Measurements from ENCODE around the gene MISFA.
"Not testable (repeated sequence)": the region's sequence is repeated elsewhere in the genome, so short reads cannot be mapped to it uniquely, and the experiment has no call there.

Gene MISFA

GRCh38 chr11:18599739-18600230, at the start of gene MISFA:
Gene MISFA (plus strand): TSS chr11:18599789. CDS start chr11:18599929, 140 bp downstream.
- peak; percentile 72 for DNase-seq (ENCODE audit: low read depth)

GRCh38 chr11:18563090-18563730, 36.4 kb upstream of the MISFA start:
- DNase-seq (ENCODE audit: low read depth) = peak; percentile 74

GRCh38 chr11:18564149-18564548, 35.4 kb upstream of the MISFA start:
- DNase-seq (ENCODE audit: low read depth) = no peak

- no peak for DNase-seq (ENCODE audit: low read depth)
These were observed 33.2 kb upstream of the MISFA start for GRCh38 chr11:18566406-18566805.

GRCh38 chr11:18567081-18567480, 32.5 kb upstream of the MISFA start:
- DNase-seq (ENCODE audit: low read depth) = no peak

- DNase-seq (ENCODE audit: low read depth) = no peak
These were observed 24.2 kb upstream of the MISFA start for GRCh38 chr11:18575361-18575760.

GRCh38 chr11:18578975-18579598, 20.5 kb upstream of the MISFA start:
- DNase-seq (ENCODE audit: low read depth) = no peak

GRCh38 chr11:18580113-18580766, 19.3 kb upstream of the MISFA start:
- DNase-seq (ENCODE audit: low read depth) = no peak

GRCh38 chr11:18581825-18582224, 17.8 kb upstream of the MISFA start:
- DNase-seq (ENCODE audit: low read depth) = no peak

GRCh38 chr11:18588297-18589252, 11.0 kb upstream of the MISFA start, which contains the start of gene UEVLD:
Gene UEVLD (minus strand): TSS chr11:18588734. CDS start chr11:18588654, 80 bp downstream.
- peak; percentile 86 for DNase-seq (ENCODE audit: low read depth)

GRCh38 chr11:18590571-18590970, 9.0 kb upstream of the MISFA start:
- DNase-seq (ENCODE audit: low read depth) = no peak

- DNase-seq (ENCODE audit: low read depth) = not testable (repeated sequence)
These were observed 5.5 kb upstream of the MISFA start for GRCh38 chr11:18594088-18594487.

- peak; percentile 82 for DNase-seq (ENCODE audit: low read depth)
These were observed 4.4 kb upstream of the MISFA start for GRCh38 chr11:18594999-18595749.

- DNase-seq (ENCODE audit: low read depth) = no peak
These were observed 1.5 kb downstream of the MISFA start for GRCh38 chr11:18600915-18601569.

- DNase-seq (ENCODE audit: low read depth) = peak; percentile 83
These were observed 8.8 kb downstream of the MISFA start for GRCh38 chr11:18608376-18608775.

- DNase-seq (ENCODE audit: low read depth) = no peak
These were observed 11.6 kb downstream of the MISFA start for GRCh38 chr11:18611196-18611595.

- no peak for DNase-seq (ENCODE audit: low read depth)
These were observed 12.8 kb downstream of the MISFA start for GRCh38 chr11:18612394-18612793.

GRCh38 chr11:18614667-18615066, 15.1 kb downstream of the MISFA start:
- no peak for DNase-seq (ENCODE audit: low read depth)

GRCh38 chr11:18615628-18616392, 16.2 kb downstream of the MISFA start:
- peak; percentile 29 for DNase-seq (ENCODE audit: low read depth)

Data from amniotic epithelial cell (primary cell).